Thyroid gland (tissue), 4 donors: Measurements from ENCODE around the gene TMEM131L. TPM values are rescaled to one million over a fixed set of nuclear protein-coding genes. Genes with fewer than 3 reads are reported as not detected.

ENCODE experiments used
- DNase-seq, 2 donors: peaks; one replicate each; pipeline ENCODE4 v3.0.0-alpha.2; 2019
- H3K27ac ChIP-seq, 3 donors: fragments of 200-600 bp; sonication (generic); 1 replicate in 2 of 3; 2 replicates in 1 of 3; pipeline ENCODE4 v1.5.1; 2016 to 2019; ENCODE audit warnings: mild to moderate bottlenecking in 1 of 3, moderate library complexity in 1 of 3
- H3K27me3 ChIP-seq: fragments of 200-600 bp; sonication (generic); one replicate; pipeline ENCODE4 v1.5.1; 2019
- H3K36me3 ChIP-seq, 2 donors: fragments of 200-600 bp; sonication (generic); one replicate each; pipeline ENCODE4 v1.5.1; 2016 to 2019
- H3K4me1 ChIP-seq, 2 donors: fragments of 200-600 bp; sonication (generic); one replicate each; pipeline ENCODE4 v1.5.1; 2017 to 2019
- H3K4me3 ChIP-seq, 3 donors: fragments of 200-600 bp; sonication (generic); replicated peaks in 1 of 3; 1 replicate in 2 of 3; 2 replicates in 1 of 3; pipeline ENCODE4 v1.5.1; 2016; ENCODE audit warnings: mild to moderate bottlenecking in 1 of 3
- H3K9me3 ChIP-seq: fragments of 200-600 bp; sonication (generic); one replicate; pipeline ENCODE4 v1.5.1; 2017
- CTCF ChIP-seq, 6 experiments: fragments of 200-600 bp in 3 of 6; fragments of 450-650 bp in 3 of 6; sonication (generic) in 3 of 6; IDR thresholded peaks; one replicate each; pipeline ENCODE4 v1.5.1; 2016 to 2019; ENCODE audit warnings: antibody characterized with exemption in 6 of 6, mild to moderate bottlenecking in 2 of 6, inconsistent platforms in 1 of 6, moderate library complexity in 1 of 6
- POLR2A ChIP-seq, 2 donors: fragments of 450-650 bp; IDR thresholded peaks; one replicate each; pipeline ENCODE4 v1.6.1; 2017; ENCODE audit warnings: antibody characterized with exemption in 2 of 2, mild to moderate bottlenecking in 2 of 2, moderate library complexity in 1 of 2
- WGBS, 2 donors: methylation state at CpG; one replicate each; pipeline ENCODE4 v1.1.5; 2017; 5-methylcytosine and 5-hydroxymethylcytosine counted together
- intact Hi-C: fragments of 100-400 bp; cut with DNase I; formaldehyde crosslinking; loops from one replicate; pipeline ENCODE4 v1.15.1; 2023
- total RNA-seq, 4 donors: library from RNA; depleted of rRNA; stranded (reverse); fragments of >200 nt; gene quantifications; one replicate each; pipeline ENCODE4 v1.2.3, GENCODE V29; 2016

The TMEM131L gene
- total RNA-seq, 4 donors from 2014 or later: 11.1 to 17.9 (median 16.4) TPM

GRCh38 chr4:153419029-153419428 is 47.1 kb upstream of the TMEM131L start:
- 87 to 89% methylated on average over 5 of the region's 5 CpGs for WGBS, 2 donors
- TF ChIP-seq POLR2A (IDR thresholded peaks at IDR 0.05) (no peak), CTCF (IDR thresholded peaks at IDR 0.05) (no peak)
- DNase-seq: no peak
- H3K36me3 ChIP-seq: no peaks in the 10 kb centered on the region
- H3K27ac ChIP-seq: no peak overlapping the region
- no peaks in the 10 kb centered on the region for H3K4me1 ChIP-seq
- intact Hi-C loops: no loop called here
- H3K4me3 ChIP-seq: no peak overlapping the region
- H3K27me3 ChIP-seq: no peaks in the 10 kb centered on the region
- H3K9me3 ChIP-seq: no peaks in the 10 kb centered on the region

DNA sequence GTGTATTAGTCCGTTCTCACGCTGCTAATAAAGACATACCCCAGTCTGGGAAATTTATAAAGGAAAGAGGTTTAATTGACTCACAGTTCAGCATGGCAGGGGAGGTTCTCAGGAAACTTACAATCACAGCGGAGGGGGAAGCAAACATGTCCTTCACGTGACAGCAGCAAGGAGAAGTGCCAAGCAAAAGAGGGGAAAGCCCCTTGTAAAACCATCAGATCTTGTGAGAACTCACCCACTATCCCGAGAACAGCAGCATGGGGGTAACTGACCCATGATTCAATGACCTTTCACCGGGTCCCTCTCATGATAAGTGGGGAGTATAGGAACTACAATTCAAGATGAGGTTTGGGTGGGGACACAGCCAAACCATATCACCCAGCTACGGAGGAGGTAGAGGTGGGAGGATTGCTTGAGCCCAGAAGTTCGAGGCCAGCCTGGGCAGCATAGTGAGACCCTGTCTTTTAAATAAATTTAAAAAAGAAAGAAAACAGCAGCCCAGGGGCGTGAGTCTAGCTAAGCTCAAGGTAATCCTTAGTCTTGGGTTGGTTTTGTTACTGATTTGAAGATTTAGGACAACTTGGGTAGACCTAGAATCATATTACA is 46.4 kb upstream of the TMEM131L start:
- Histone ChIP-seq H3K36me3 (no peaks in the 10 kb centered on the region), H3K9me3 (no peaks in the 10 kb centered on the region), H3K27me3 (no peaks in the 10 kb centered on the region), H3K27ac (no peak overlapping the region), H3K4me3 (no peak overlapping the region), H3K4me1 (no peaks in the 10 kb centered on the region)
- 77 to 84% methylated on average over 9 of the region's 9 CpGs for WGBS, 2 donors
- intact Hi-C loops: no loop called here
- TF ChIP-seq POLR2A (IDR thresholded peaks at IDR 0.05): no peak
- no peak for TF ChIP-seq CTCF (IDR thresholded peaks at IDR 0.05)
- no peak for DNase-seq

GRCh38 chr4:153420361-153420760 is 45.8 kb upstream of the TMEM131L start:
- no peak for DNase-seq
- no peaks in the 10 kb centered on the region for H3K4me1 ChIP-seq
- no peak overlapping the region for H3K27ac ChIP-seq
- 94% methylated on average over 2 of the region's 2 CpGs for WGBS, 2 donors
- TF ChIP-seq POLR2A (IDR thresholded peaks at IDR 0.05): no peak
- TF ChIP-seq CTCF (IDR thresholded peaks at IDR 0.05): no peak
- H3K27me3 ChIP-seq: no peaks in the 10 kb centered on the region
- H3K36me3 ChIP-seq: no peaks in the 10 kb centered on the region
- intact Hi-C loops: no loop called here
- H3K4me3 ChIP-seq: no peak overlapping the region
- no peaks in the 10 kb centered on the region for H3K9me3 ChIP-seq

DNA sequence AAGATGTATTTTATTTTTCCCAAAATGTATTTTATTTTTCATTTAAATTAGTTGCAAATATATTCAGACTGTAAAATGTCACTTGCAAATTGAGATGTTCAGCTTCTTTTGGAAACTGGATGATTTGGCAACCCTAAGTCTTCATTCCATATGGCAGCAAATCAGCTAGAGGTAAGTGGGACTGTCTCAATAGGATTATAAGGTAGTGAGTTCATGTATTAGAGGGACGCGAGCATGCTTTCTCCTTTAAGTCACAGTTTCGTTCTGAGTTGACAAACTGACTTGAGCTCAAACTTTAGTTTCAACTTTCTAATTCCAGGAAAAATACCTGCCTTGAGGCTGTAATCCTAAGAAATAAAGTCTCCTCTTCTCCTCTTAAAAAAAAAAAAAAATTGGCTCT is 44.2 kb upstream of the TMEM131L start:
- Histone ChIP-seq H3K27me3 (no peaks in the 10 kb centered on the region), H3K27ac (no peak overlapping the region), H3K4me3 (no peak overlapping the region), H3K36me3 (no peaks in the 10 kb centered on the region), H3K9me3 (no peaks in the 10 kb centered on the region), H3K4me1 (no peaks in the 10 kb centered on the region)
- DNase-seq: no peak
- TF ChIP-seq POLR2A (IDR thresholded peaks at IDR 0.05) (no peak), CTCF (IDR thresholded peaks at IDR 0.05) (no peak)
- 94% methylated on average over 3 of the region's 3 CpGs for WGBS, 2 donors
- intact Hi-C loops: no loop called here

DNA sequence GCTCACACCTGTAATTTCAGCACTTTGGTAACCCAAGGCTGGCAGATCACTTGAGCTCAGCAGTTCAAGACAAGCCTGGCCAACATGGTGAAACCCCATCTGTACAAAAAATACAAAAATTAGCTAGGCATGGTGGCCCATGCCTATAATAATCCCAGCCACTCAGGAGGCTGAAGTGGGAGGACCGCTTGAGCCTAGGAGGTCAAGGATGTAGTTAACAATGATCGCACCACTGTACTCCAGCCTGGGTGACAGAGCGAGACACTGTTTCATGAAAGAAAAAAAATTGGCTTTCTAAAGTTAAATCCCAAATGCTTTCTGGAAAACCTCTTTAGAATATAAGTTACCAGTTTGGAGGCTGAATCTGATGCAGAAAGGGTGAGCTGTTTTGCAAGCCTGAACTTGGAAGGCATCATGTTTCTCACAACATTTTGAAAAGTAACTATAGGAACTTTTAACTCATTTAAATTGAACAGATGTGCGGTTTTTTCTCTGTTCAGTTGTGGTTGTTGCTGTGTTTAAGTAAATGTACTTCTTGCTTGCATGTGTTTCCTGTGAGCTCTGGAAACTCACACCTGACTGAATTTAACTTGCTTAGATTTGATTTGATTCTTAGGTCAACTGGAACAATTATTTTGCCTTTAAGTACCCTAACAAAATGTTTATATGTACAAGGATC is 39.8 kb upstream of the TMEM131L start:
- intact Hi-C loops: no loop called here
- no peaks in the 10 kb centered on the region for H3K9me3 ChIP-seq

More for the DNA sequence above, 39.8 kb upstream of the TMEM131L start:
- Histone ChIP-seq H3K36me3 (no peaks in the 10 kb centered on the region), H3K27me3 (no peaks in the 10 kb centered on the region), H3K4me3 (no peak overlapping the region), H3K27ac (no peak overlapping the region), H3K4me1 (no peaks in the 10 kb centered on the region)
- no peak for DNase-seq
- TF ChIP-seq POLR2A (IDR thresholded peaks at IDR 0.05): no peak
- 79 to 88% methylated on average over 4 of the region's 4 CpGs for WGBS, 2 donors
